Inferior parietal cortex (tissue), 1 donor: ENCODE measurements around the gene SEPTIN8.
"Not testable (repeated sequence)": the region's sequence is repeated elsewhere in the genome, so short reads cannot be mapped to it uniquely, and the experiment has no call there.

ENCODE experiments used
- DNase-seq: peaks from one replicate; pipeline ENCODE4 v3.0.0-alpha.2; 2016; ENCODE audit errors: extremely low spot score

SEPTIN8 gene

GRCh38 chr5:132812781-132813598 lies 36.0 kb upstream of the SEPTIN8 start, which contains the start of gene SOWAHA:
Gene SOWAHA (plus strand): TSS chr5:132813302. CDS start chr5:132813622, 320 bp downstream.
- no peak for DNase-seq

GRCh38 chr5:132812123-132812765 lies 35.2 kb upstream of the SEPTIN8 start:
- DNase-seq = no peak

GRCh38 chr5:132810605-132811004 lies 33.6 kb upstream of the SEPTIN8 start:
- DNase-seq = no peak

- DNase-seq = no peak
Measured at GRCh38 chr5:132808866-132809265, 31.8 kb upstream of the SEPTIN8 start.

DNA sequence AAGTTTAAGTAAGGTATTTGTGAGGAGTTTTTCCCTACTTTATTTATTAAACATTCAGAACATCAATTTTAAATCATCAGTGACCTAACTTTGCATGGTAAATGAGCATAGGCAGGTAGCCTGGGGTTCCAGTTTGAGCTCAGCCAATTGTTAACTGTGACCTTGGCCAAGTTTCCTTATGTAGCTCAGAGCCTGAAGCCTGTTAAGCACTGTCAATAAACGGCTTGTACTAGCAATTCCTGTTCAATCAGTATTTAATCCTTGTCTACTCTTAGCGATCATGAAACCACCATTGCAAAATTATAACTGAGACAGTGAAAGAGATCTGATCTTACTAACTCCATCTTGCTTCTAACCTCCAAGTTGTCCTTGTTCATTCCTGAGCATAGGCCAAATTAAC lies 31.4 kb upstream of the SEPTIN8 start:
- DNase-seq = no peak

GRCh38 chr5:132807163-132807838 lies 30.3 kb upstream of the SEPTIN8 start:
- no peak for DNase-seq

- not testable (repeated sequence) for DNase-seq
Measured at GRCh38 chr5:132806804-132807162, 29.7 kb upstream of the SEPTIN8 start.

DNA sequence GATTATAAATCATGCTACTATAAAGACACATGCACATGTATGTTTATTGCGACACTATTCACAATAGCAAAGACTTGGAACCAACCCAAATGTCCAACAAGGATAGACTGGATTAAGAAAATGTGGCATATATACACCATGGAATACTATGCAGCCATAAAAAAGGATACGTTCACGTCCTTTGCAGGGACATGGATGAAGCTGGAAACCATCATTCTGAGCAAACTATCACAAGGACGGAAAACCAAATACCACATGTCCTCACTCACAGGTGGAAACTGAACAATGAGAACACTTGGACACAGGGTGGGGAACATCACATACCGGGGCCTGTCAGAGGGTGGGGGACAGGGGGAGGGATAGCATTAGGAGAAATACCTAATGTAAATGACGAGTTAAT lies 28.8 kb upstream of the SEPTIN8 start:
- not testable (repeated sequence) for DNase-seq

- not testable (repeated sequence) for DNase-seq
Measured at GRCh38 chr5:132804219-132804618, 27.2 kb upstream of the SEPTIN8 start.

DNA sequence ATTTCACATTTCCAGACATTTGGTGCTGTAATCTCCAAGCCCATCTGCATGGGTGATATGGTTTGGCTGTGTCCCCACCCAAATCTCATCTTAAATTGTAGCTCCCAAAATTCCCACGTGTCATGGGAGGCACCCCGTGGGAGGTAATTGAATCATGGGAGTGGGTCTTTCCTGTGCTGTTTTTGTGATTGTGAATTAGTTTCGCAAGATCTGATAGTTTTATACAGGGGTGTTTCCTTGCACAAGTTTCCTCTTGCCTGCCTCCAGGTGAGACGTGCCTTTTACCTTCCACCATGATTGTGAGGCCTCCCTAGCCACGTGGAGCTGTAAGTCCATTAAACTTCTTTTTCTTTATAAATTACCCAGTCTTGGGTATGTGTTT lies 25.6 kb upstream of the SEPTIN8 start:
- not testable (repeated sequence) for DNase-seq

GRCh38 chr5:132802044-132802684 lies 25.1 kb upstream of the SEPTIN8 start:
- no peak for DNase-seq

GRCh38 chr5:132800545-132800944 lies 23.5 kb upstream of the SEPTIN8 start:
- DNase-seq = peak; percentile 78

DNA sequence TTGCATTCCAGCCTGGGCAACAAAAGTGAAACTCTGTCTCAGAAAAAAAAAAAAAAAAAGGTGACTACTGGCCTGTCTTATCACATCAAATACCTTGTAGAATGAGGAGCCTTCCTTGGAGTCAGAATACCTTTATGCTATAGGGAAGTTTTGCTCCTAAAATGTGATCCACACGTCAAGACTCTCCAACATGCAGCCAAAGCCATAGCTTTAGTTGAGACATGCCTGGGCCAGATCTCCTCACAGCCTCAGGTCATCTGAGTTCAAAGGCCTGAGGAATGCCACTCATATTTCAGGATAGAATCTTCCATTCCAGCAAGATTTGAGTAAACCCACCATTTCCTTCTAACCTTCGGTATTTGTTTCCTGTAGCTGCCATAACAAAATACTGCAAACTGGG lies 22.4 kb upstream of the SEPTIN8 start:
- no peak for DNase-seq

DNA sequence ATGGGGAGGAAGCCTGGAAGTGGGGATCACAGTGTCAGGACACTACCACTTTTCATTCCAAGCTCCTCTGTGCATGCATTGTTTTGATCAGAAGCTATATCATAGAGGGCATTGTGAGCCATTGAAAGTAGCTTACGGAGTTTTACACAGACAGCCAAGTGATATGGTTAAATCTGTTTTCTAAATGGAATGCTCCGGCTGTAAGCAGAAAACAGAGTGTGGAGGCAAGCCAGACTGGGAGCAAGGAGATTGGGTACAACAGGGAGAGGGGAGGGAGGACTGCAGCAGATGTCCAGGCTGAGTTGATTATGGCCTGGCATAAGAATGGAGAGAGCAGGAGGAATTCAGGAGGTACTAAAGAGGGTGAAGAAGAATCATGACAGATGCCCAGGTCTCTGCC lies 20.6 kb upstream of the SEPTIN8 start:
- DNase-seq = no peak

- no peak for DNase-seq
Measured at GRCh38 chr5:132791026-132791425, 14.0 kb upstream of the SEPTIN8 start.

- DNase-seq = no peak
Measured at GRCh38 chr5:132790201-132790865, 13.3 kb upstream of the SEPTIN8 start.

GRCh38 chr5:132788990-132789886 lies 12.2 kb upstream of the SEPTIN8 start:
- no peak for DNase-seq

DNA sequence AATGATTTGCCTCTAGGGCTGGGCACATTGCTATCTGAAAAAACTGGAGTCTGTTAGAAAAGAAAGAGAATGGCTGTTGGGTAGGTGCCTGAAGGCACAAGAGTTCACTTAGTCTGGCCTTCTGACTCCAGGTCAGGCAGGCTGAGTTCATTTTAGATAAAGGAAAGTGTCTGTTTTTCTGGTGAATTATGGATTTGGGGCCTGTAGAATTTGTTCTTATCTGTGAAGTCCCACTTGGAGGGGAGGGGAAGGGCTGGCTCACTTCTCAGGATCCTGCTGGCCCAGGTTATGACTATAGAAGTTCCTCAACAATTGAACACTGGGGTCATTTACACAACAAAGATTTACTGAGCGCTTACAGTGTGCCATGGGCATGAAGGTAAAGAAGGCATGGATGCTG lies 11.5 kb upstream of the SEPTIN8 start:
- DNase-seq = no peak

DNA sequence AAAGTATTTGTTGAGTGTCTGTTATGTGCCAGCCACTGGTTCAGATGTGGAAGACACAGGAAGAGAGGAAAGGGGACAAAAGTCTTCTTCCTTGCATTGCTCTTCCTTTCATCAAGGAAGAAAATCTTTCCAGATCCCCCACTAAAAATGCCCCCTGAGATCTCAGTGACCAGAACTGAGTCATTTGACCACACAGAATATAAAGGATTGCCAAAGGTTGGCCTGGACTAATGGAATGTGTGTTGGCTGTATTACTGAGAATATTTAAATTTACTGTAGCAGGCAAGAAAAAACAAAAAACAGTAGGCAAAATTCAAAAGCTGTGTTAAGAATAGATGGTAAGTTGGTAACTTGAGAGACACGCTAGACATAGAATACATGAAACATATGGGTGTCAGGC lies 10.0 kb upstream of the SEPTIN8 start:
- DNase-seq = no peak

- DNase-seq = no peak
Measured at GRCh38 chr5:132785864-132786263, 8.8 kb upstream of the SEPTIN8 start.

DNA sequence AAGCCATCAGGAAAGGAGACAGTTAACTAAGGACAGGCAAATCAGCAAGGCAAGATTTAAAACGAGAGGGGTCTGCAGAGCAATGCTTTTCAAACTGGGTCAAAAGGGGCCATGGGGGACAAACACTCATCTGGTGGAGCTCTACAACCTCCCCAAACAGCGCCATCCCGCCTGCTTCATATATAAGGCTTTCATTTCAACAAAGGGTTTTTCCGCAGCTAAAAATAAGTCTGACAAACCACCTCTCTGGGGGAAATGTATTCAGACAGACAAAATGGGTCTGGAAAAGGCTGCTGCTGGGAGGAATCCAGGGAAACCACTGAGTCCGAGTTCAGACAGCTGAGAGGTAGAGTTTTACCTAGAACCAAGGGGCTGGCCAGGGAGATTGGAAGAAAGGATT lies 8.3 kb upstream of the SEPTIN8 start:
- DNase-seq = no peak
